SJCRH30 (cell line): ENCODE data around the gene TRIP10. TPM values are rescaled to one million over a fixed set of nuclear protein-coding genes. Genes with fewer than 3 reads are reported as not detected.

Experiments
- DNase-seq, 2 experiments: peaks; one replicate each; pipeline ENCODE4 v3.0.0-alpha.2; 2015 to 2020
- H3K27ac ChIP-seq: fragments of 250-450 bp; sonication (Bioruptor Pico); 2 replicates; pipeline ENCODE4 v1.5.1; 2020; ENCODE audit warnings: mild to moderate bottlenecking, moderate library complexity
- H3K27me3 ChIP-seq: fragments of 250-450 bp; sonication (Bioruptor Pico); 2 replicates; pipeline ENCODE4 v1.5.1; 2020; ENCODE audit warnings: mild to moderate bottlenecking, moderate library complexity
- H3K36me3 ChIP-seq: fragments of 250-450 bp; sonication (Bioruptor Pico); 2 replicates; pipeline ENCODE4 v1.5.1; 2020; ENCODE audit warnings: mild to moderate bottlenecking, moderate library complexity
- H3K4me1 ChIP-seq: fragments of 250-450 bp; sonication (Bioruptor Pico); 2 replicates; pipeline ENCODE4 v1.5.1; 2020; ENCODE audit warnings: mild to moderate bottlenecking, moderate library complexity
- H3K4me3 ChIP-seq: fragments of 250-450 bp; sonication (Bioruptor Pico); 2 replicates; pipeline ENCODE4 v1.5.1; 2020; ENCODE audit warnings: mild to moderate bottlenecking, moderate library complexity
- H3K9me3 ChIP-seq: fragments of 250-450 bp; sonication (Bioruptor Pico); replicated peaks from 2 replicates; pipeline ENCODE4 v1.5.1; 2020; ENCODE audit warnings: mild to moderate bottlenecking, moderate library complexity
- total RNA-seq: library from RNA; depleted of rRNA; stranded (reverse); fragments of >200 nt; shearing (Covaris generic); gene quantifications from 2 replicates; pipeline ENCODE4 v1.2.3, GENCODE V29; 2014

TRIP10 gene
- total RNA-seq, 1 experiment from 2014 or later = 40.5 TPM

- no peaks in the 10 kb centered on the region for H3K4me1 ChIP-seq
- no peak for DNase-seq
- no peak overlapping the region for H3K27ac ChIP-seq
- H3K4me3 ChIP-seq = no peak overlapping the region
- H3K9me3 ChIP-seq = no peaks in the 10 kb centered on the region
- no peaks in the 10 kb centered on the region for H3K36me3 ChIP-seq
- H3K27me3 ChIP-seq = 0 out of 2 replicates have a peak, but pooled peaks cover 4% of the 10 kb centered on the region
These were observed 22.0 kb upstream of the TRIP10 start for GRCh38 chr19:6717441-6717971.

GRCh38 chr19:6718111-6718740, 21.3 kb upstream of the TRIP10 start:
- no peak overlapping the region for H3K4me3 ChIP-seq
- no peaks in the 10 kb centered on the region for H3K36me3 ChIP-seq
- no peak for DNase-seq
- no peaks in the 10 kb centered on the region for H3K4me1 ChIP-seq
- H3K27ac ChIP-seq = no peak overlapping the region
- H3K27me3 ChIP-seq = 0 out of 2 replicates have a peak, but pooled peaks cover 4% of the 10 kb centered on the region
- H3K9me3 ChIP-seq = no peaks in the 10 kb centered on the region

- DNase-seq = peak; percentile 29 to 33
- H3K4me3 ChIP-seq = no peak overlapping the region
- H3K36me3 ChIP-seq = no peaks in the 10 kb centered on the region
- no peak overlapping the region for H3K27ac ChIP-seq
- 0 out of 2 replicates have a peak, but pooled peaks cover 4% of the 10 kb centered on the region for H3K27me3 ChIP-seq
- H3K9me3 ChIP-seq = no peaks in the 10 kb centered on the region
- no peaks in the 10 kb centered on the region for H3K4me1 ChIP-seq
These were observed 20.5 kb upstream of the TRIP10 start for GRCh38 chr19:6718741-6719539.

- Histone ChIP-seq H3K27ac (no peak overlapping the region), H3K4me3 (no peak overlapping the region), H3K27me3 (0 out of 2 replicates have a peak, but pooled peaks cover 7% of the 10 kb centered on the region), H3K4me1 (no peaks in the 10 kb centered on the region), H3K9me3 (no peaks in the 10 kb centered on the region), H3K36me3 (no peaks in the 10 kb centered on the region)
- DNase-seq = no peak
These were observed 20.0 kb upstream of the TRIP10 start for GRCh38 chr19:6719540-6719861.

- H3K9me3 ChIP-seq = no peaks in the 10 kb centered on the region
- H3K4me1 ChIP-seq = no peaks in the 10 kb centered on the region
- H3K27me3 ChIP-seq = 0 out of 2 replicates have a peak, but pooled peaks cover 8% of the 10 kb centered on the region
- no peak for DNase-seq
- no peak overlapping the region for H3K27ac ChIP-seq
- H3K4me3 ChIP-seq = no peak overlapping the region
- H3K36me3 ChIP-seq = no peaks in the 10 kb centered on the region
These were observed 19.5 kb upstream of the TRIP10 start for GRCh38 chr19:6719992-6720368.

GRCh38 chr19:6720369-6721137, 18.9 kb upstream of the TRIP10 start, which contains the start of gene C3:
C3 (minus strand) TSS chr19:6720650; CDS start chr19:6720589, 61 bp downstream.
- H3K9me3 ChIP-seq = no peaks in the 10 kb centered on the region
- H3K27ac ChIP-seq = no peak within 1 kb of the TSS
- no peaks in the 10 kb centered on the region for H3K36me3 ChIP-seq
- H3K4me1 ChIP-seq = no peaks in the 10 kb centered on the region
- DNase-seq = no peak
- 0 out of 2 replicates have a peak, but pooled peaks cover 8% of the 10 kb centered on the region for H3K27me3 ChIP-seq
- H3K4me3 ChIP-seq = no peak within 1 kb of the TSS

GRCh38 chr19:6721138-6721474, 18.4 kb upstream of the TRIP10 start:
- Histone ChIP-seq H3K36me3 (no peaks in the 10 kb centered on the region), H3K4me1 (no peaks in the 10 kb centered on the region), H3K9me3 (no peaks in the 10 kb centered on the region), H3K4me3 (no peak overlapping the region), H3K27me3 (peaks cover 8% of the 10 kb centered on the region; the same call in 1 of the 2 replicates), H3K27ac (no peak overlapping the region)
- no peak for DNase-seq

GRCh38 chr19:6721773-6722172, 17.7 kb upstream of the TRIP10 start:
- H3K9me3 ChIP-seq = no peaks in the 10 kb centered on the region
- no peaks in the 10 kb centered on the region for H3K4me1 ChIP-seq
- H3K4me3 ChIP-seq = no peak overlapping the region
- H3K27me3 ChIP-seq = peaks cover 8% of the 10 kb centered on the region; the same call in 1 of the 2 replicates
- no peak overlapping the region for H3K27ac ChIP-seq
- no peaks in the 10 kb centered on the region for H3K36me3 ChIP-seq
- no peak for DNase-seq

- Histone ChIP-seq H3K27ac (no peak overlapping the region), H3K27me3 (peaks cover 8% of the 10 kb centered on the region; the same call in 1 of the 2 replicates), H3K36me3 (no peaks in the 10 kb centered on the region), H3K4me1 (no peaks in the 10 kb centered on the region), H3K9me3 (no peaks in the 10 kb centered on the region), H3K4me3 (no peak overlapping the region)
- no peak for DNase-seq
These were observed 16.3 kb upstream of the TRIP10 start for GRCh38 chr19:6723108-6723618.

- Histone ChIP-seq H3K9me3 (no peaks in the 10 kb centered on the region), H3K36me3 (no peaks in the 10 kb centered on the region), H3K27ac (no peak overlapping the region), H3K4me1 (no peaks in the 10 kb centered on the region), H3K27me3 (peaks cover 8% of the 10 kb centered on the region; the same call in 1 of the 2 replicates), H3K4me3 (no peak overlapping the region)
- no peak for DNase-seq
These were observed 15.7 kb upstream of the TRIP10 start for GRCh38 chr19:6723738-6724137.

- H3K36me3 ChIP-seq = no peaks in the 10 kb centered on the region
- H3K27ac ChIP-seq = no peak overlapping the region
- no peaks in the 10 kb centered on the region for H3K4me1 ChIP-seq
- H3K9me3 ChIP-seq = no peaks in the 10 kb centered on the region
- DNase-seq = no peak
- H3K27me3 ChIP-seq = peaks cover 8% of the 10 kb centered on the region; the same call in 1 of the 2 replicates
- H3K4me3 ChIP-seq = no peak overlapping the region
These were observed 14.6 kb upstream of the TRIP10 start for GRCh38 chr19:6724631-6725492.

- H3K27ac ChIP-seq = no peak overlapping the region
- no peak overlapping the region for H3K4me3 ChIP-seq
- H3K4me1 ChIP-seq = no peaks in the 10 kb centered on the region
- no peaks in the 10 kb centered on the region for H3K9me3 ChIP-seq
- peaks cover 8% of the 10 kb centered on the region; the same call in 1 of the 2 replicates for H3K27me3 ChIP-seq
- H3K36me3 ChIP-seq = no peaks in the 10 kb centered on the region
- no peak for DNase-seq
These were observed 13.8 kb upstream of the TRIP10 start for GRCh38 chr19:6725513-6726231.

GRCh38 chr19:6728346-6728745, 11.1 kb upstream of the TRIP10 start:
- no peak overlapping the region for H3K27ac ChIP-seq
- no peak for DNase-seq
- H3K4me1 ChIP-seq = no peaks in the 10 kb centered on the region
- no peak overlapping the region for H3K4me3 ChIP-seq
- no peaks in the 10 kb centered on the region for H3K9me3 ChIP-seq
- peaks cover 4% of the 10 kb centered on the region; the same call in 1 of the 2 replicates for H3K27me3 ChIP-seq
- no peaks in the 10 kb centered on the region for H3K36me3 ChIP-seq
